ENCODE results near the gene LRRFIP1. TPM values are rescaled to one million over a fixed set of nuclear protein-coding genes. Genes with fewer than 3 reads are reported as not detected.
"Not testable (repeated sequence)": the region's sequence is repeated elsewhere in the genome, so short reads cannot be mapped to it uniquely, and the experiment has no call there.

Gene LRRFIP1
- total and polyA plus RNA-seq, 2 experiments from 2014 or later = 90.9 to 95.3 TPM

- TF ChIP-seq CTCF (IDR thresholded peaks at IDR 0.05; ENCODE audit: low read depth, low read length) = no peak
- Histone ChIP-seq H3K36me3 (peaks cover 26% of the 10 kb centered on the region), H3K4me3 (no peak overlapping the region), H3K9me3 (ENCODE audit: low read depth) (no peaks in the 10 kb centered on the region), H3K27me3 (no peaks in the 10 kb centered on the region), H3K27ac (peak overlapping the region; percentile 28), H3K4me1 (ENCODE audit: low read depth) (peaks cover 43% of the 10 kb centered on the region)
- peak in 1 of 2 donors; percentile 30 for DNase-seq (ENCODE audit: low read depth in 1 of 2, low spot score in 1 of 2)
Observed at GRCh38 chr2:237758185-237758584, 130.8 kb downstream of the LRRFIP1 start.

GRCh38 chr2:237759176-237759575, 131.8 kb downstream of the LRRFIP1 start:
- no peak for TF ChIP-seq CTCF (IDR thresholded peaks at IDR 0.05; ENCODE audit: low read depth, low read length)

GRCh38 chr2:237760506-237761502, 133.4 kb downstream of the LRRFIP1 start:
- H3K9me3 ChIP-seq (ENCODE audit: low read depth) = no peaks in the 10 kb centered on the region
- no peak for DNase-seq (ENCODE audit: low read depth in 1 of 2, low spot score in 1 of 2)
- H3K27me3 ChIP-seq = no peaks in the 10 kb centered on the region
- peaks cover 31% of the 10 kb centered on the region for H3K36me3 ChIP-seq
- peaks cover 33% of the 10 kb centered on the region for H3K4me1 ChIP-seq (ENCODE audit: low read depth)
- no peak for TF ChIP-seq CTCF (IDR thresholded peaks at IDR 0.05; ENCODE audit: low read depth, low read length)
- H3K4me3 ChIP-seq = no peak overlapping the region
- H3K27ac ChIP-seq = no peak overlapping the region

More at GRCh38 chr2:237759176-237759575, 131.8 kb downstream of the LRRFIP1 start:
- no peaks in the 10 kb centered on the region for H3K27me3 ChIP-seq
- no peak for DNase-seq (ENCODE audit: low read depth in 1 of 2, low spot score in 1 of 2)
- peaks cover 45% of the 10 kb centered on the region for H3K4me1 ChIP-seq (ENCODE audit: low read depth)
- peaks cover 26% of the 10 kb centered on the region for H3K36me3 ChIP-seq
- H3K4me3 ChIP-seq = no peak overlapping the region
- no peaks in the 10 kb centered on the region for H3K9me3 ChIP-seq (ENCODE audit: low read depth)
- peak overlapping the region; percentile 28 for H3K27ac ChIP-seq

GRCh38 chr2:237762291-237763182, 135.2 kb downstream of the LRRFIP1 start:
- DNase-seq (ENCODE audit: low read depth in 1 of 2, low spot score in 1 of 2); H3K9me3 ChIP-seq (ENCODE audit: low read depth); H3K27ac ChIP-seq; H3K27me3 ChIP-seq; H3K4me3 ChIP-seq: not testable (repeated sequence)
- peaks cover 24% of the 10 kb centered on the region for H3K36me3 ChIP-seq
- H3K4me1 ChIP-seq (ENCODE audit: low read depth) = peaks cover 26% of the 10 kb centered on the region

- H3K27me3 ChIP-seq = no peaks in the 10 kb centered on the region
- H3K36me3 ChIP-seq = peaks cover 24% of the 10 kb centered on the region
- H3K4me1 ChIP-seq (ENCODE audit: low read depth) = peaks cover 18% of the 10 kb centered on the region
- TF ChIP-seq CTCF (IDR thresholded peaks at IDR 0.05; ENCODE audit: low read depth, low read length) = no peak
- H3K4me3 ChIP-seq = no peak overlapping the region
- DNase-seq (ENCODE audit: low read depth in 1 of 2, low spot score in 1 of 2) = no peak
- no peaks in the 10 kb centered on the region for H3K9me3 ChIP-seq (ENCODE audit: low read depth)
- peak overlapping the region; percentile 6 for H3K27ac ChIP-seq
Observed at GRCh38 chr2:237763812-237764211, 136.4 kb downstream of the LRRFIP1 start.

- H3K36me3 ChIP-seq = peaks cover 22% of the 10 kb centered on the region
- DNase-seq (ENCODE audit: low read depth in 1 of 2, low spot score in 1 of 2); H3K4me1 ChIP-seq (ENCODE audit: low read depth); H3K4me3 ChIP-seq; H3K27ac ChIP-seq; H3K9me3 ChIP-seq (ENCODE audit: low read depth); H3K27me3 ChIP-seq: not testable (repeated sequence)
Observed at GRCh38 chr2:237765122-237765521, 137.7 kb downstream of the LRRFIP1 start.

Measured in cardiac muscle cell (in vitro differentiated cells and primary cell).